Endodermal cell (in vitro differentiated cells): Measurements from ENCODE around the gene DCK. TPM values are rescaled to one million over a fixed set of nuclear protein-coding genes. Genes with fewer than 3 reads are reported as not detected.

ENCODE experiments used
- DNase-seq: peaks from one replicate; pipeline ENCODE4 v3.0.0-alpha.2; 2017
- H3K27ac ChIP-seq: 2 replicates; pipeline ENCODE4 v1.5.1; 2013; ENCODE audit warnings: mild to moderate bottlenecking, low read depth, low read length, moderate library complexity
- H3K27me3 ChIP-seq: 2 replicates; pipeline ENCODE4 v1.6.1; 2013; ENCODE audit warnings: mild to moderate bottlenecking, low read length, moderate library complexity; ENCODE audit not compliant: insufficient read depth, control insufficient read depth, poor library complexity, severe bottlenecking
- H3K36me3 ChIP-seq: 2 replicates; pipeline ENCODE4 v1.7.0; 2013; ENCODE audit warnings: mild to moderate bottlenecking, low read length, moderate library complexity; ENCODE audit not compliant: control insufficient read depth, insufficient read depth
- H3K4me1 ChIP-seq: one replicate; pipeline ENCODE4 v1.7.0; 2013; ENCODE audit warnings: low read length; ENCODE audit not compliant: control insufficient read depth, insufficient read depth
- H3K4me3 ChIP-seq: 2 replicates; pipeline ENCODE4 v1.5.1; 2013; ENCODE audit warnings: mild to moderate bottlenecking, low read length, moderate library complexity
- H3K9ac ChIP-seq: 2 replicates; pipeline ENCODE4 v1.6.1; 2013; ENCODE audit warnings: mild to moderate bottlenecking, low read length, moderate library complexity; ENCODE audit not compliant: poor library complexity, severe bottlenecking; ENCODE audit errors: extremely low read depth
- H3K9me3 ChIP-seq: 2 replicates; pipeline ENCODE4 v1.6.1; 2013; ENCODE audit warnings: mild to moderate bottlenecking, low read length, moderate library complexity; ENCODE audit not compliant: control insufficient read depth
- H3K27ac Mint-ChIP-seq: 2 replicates; pipeline ENCODE4 v1.8.0; 2020; ENCODE audit warnings: mixed read lengths
- H3K27me3 Mint-ChIP-seq: 2 replicates; pipeline ENCODE4 v1.8.0; 2021; ENCODE audit warnings: mild to moderate bottlenecking, mixed read lengths; ENCODE audit not compliant: insufficient read depth
- H3K36me3 Mint-ChIP-seq: 2 replicates; pipeline ENCODE4 v1.8.0; 2020; ENCODE audit warnings: low read depth, mixed read lengths
- H3K4me1 Mint-ChIP-seq: 2 replicates; pipeline ENCODE4 v1.8.0; 2020; ENCODE audit warnings: mixed read lengths
- H3K4me3 Mint-ChIP-seq: 2 replicates; pipeline ENCODE4 v1.8.0; 2020; ENCODE audit warnings: mild to moderate bottlenecking, moderate library complexity, mixed read lengths
- H3K9me3 Mint-ChIP-seq: 2 replicates; pipeline ENCODE4 v1.8.0; 2020; ENCODE audit warnings: mild to moderate bottlenecking, mixed read lengths
- CTCF ChIP-seq: fragments of 200-600 bp; sonication (generic); conservative IDR thresholded peaks from 2 replicates; pipeline ENCODE4 v1.5.0; 2021; ENCODE audit warnings: antibody characterized with exemption, mild to moderate bottlenecking
- whole genome bisulfite sequencing, 2 experiments: methylation state at CpG; one replicate each; pipeline versions ENCODE4 v1.1.5 to v1.1.7; 2013; ENCODE audit warnings: missing lambda C conversion rate in 2 of 2, mixed read lengths in 1 of 2; ENCODE audit not compliant: insufficient coverage in 1 of 2, insufficient read length in 1 of 2; 5-methylcytosine and 5-hydroxymethylcytosine counted together
- total RNA-seq, 2 donors: library from RNA; stranded (reverse); fragmentation: NEBNext Ultra II Directional in 1 of 2; extraction: Animal tissue kit (Norgen Biotek cat#: 25700) in 1 of 2; gene quantifications; 2 replicates in 1 of 2; 3 replicates in 1 of 2; pipeline ENCODE4 v1.2.1, GENCODE V29; 2021

DCK gene
- total RNA-seq, 2 donors from 2014 or later, result 15.3 to 26.1 TPM

GRCh38 chr4:70946939-70947338 is 46.5 kb upstream of the DCK start:
- Histone ChIP-seq H3K4me1 (no peaks in the 10 kb centered on the region), H3K9ac (no peak overlapping the region), H3K9me3 (no peaks in the 10 kb centered on the region), H3K36me3 (peaks cover 9% of the 10 kb centered on the region), H3K27me3 (no peaks in the 10 kb centered on the region), H3K4me3 (no peak overlapping the region), H3K27ac (no peak overlapping the region)
- Mint-ChIP-seq H3K4me1 (peaks cover 4% of the 10 kb centered on the region), H3K27ac (no peak overlapping the region), H3K4me3 (no peak overlapping the region), H3K9me3 (no peaks in the 10 kb centered on the region), H3K36me3 (peaks cover 7% of the 10 kb centered on the region), H3K27me3 (no peaks in the 10 kb centered on the region)
- TF ChIP-seq CTCF, result no peak
- no peak for DNase-seq
- WGBS, 2 experiments, result 96 to 100% methylated on average over 2 to 4 of the region's 4 CpGs

- peak; percentile 30 for TF ChIP-seq CTCF
- Histone ChIP-seq H3K4me1 (no peaks in the 10 kb centered on the region), H3K36me3 (peaks cover 9% of the 10 kb centered on the region), H3K4me3 (no peak overlapping the region), H3K27ac (no peak overlapping the region), H3K9me3 (no peaks in the 10 kb centered on the region), H3K27me3 (no peaks in the 10 kb centered on the region), H3K9ac (no peak overlapping the region)
- Mint-ChIP-seq H3K9me3 (no peaks in the 10 kb centered on the region), H3K27ac (peak overlapping the region; percentile 27), H3K27me3 (no peaks in the 10 kb centered on the region), H3K36me3 (peaks cover 7% of the 10 kb centered on the region), H3K4me1 (peaks cover 4% of the 10 kb centered on the region), H3K4me3 (no peak overlapping the region)
- WGBS, 2 experiments, result 95 to 96% methylated on average over 2 to 5 of the region's 5 CpGs
- DNase-seq, result no peak
These were observed 44.7 kb upstream of the DCK start for GRCh38 chr4:70948665-70949260.

- Histone ChIP-seq H3K4me1 (no peaks in the 10 kb centered on the region), H3K4me3 (no peak overlapping the region), H3K9ac (no peak overlapping the region), H3K27ac (no peak overlapping the region), H3K27me3 (no peaks in the 10 kb centered on the region), H3K36me3 (peaks cover 13% of the 10 kb centered on the region), H3K9me3 (no peaks in the 10 kb centered on the region)
- no peak for TF ChIP-seq CTCF
- Mint-ChIP-seq H3K4me3 (no peak overlapping the region), H3K36me3 (peaks cover 3% of the 10 kb centered on the region), H3K9me3 (no peaks in the 10 kb centered on the region), H3K4me1 (peaks cover 7% of the 10 kb centered on the region), H3K27me3 (no peaks in the 10 kb centered on the region), H3K27ac (no peak overlapping the region)
- no peak for DNase-seq
- WGBS, 2 experiments, result 40% methylated on average over 1 of the region's 1 CpG; no CpG with 5 or more reads in 1 of the 2 experiments
These were observed 39.4 kb upstream of the DCK start for GRCh38 chr4:70954032-70954431.
